SKM-1 treated with dmso at 0.1 percent for 144 hours (cell line): ENCODE measurements around the gene OR6J1.
"Not testable (repeated sequence)": the region's sequence is repeated elsewhere in the genome, so short reads cannot be mapped to it uniquely, and the experiment has no call there.

Experiments used
- DNase-seq: peaks from one replicate; lab custom pipeline; 2025; ENCODE audit not compliant: unreplicated experiment; lab: John Stamatoyannopoulos, UW

The OR6J1 gene

GRCh38 chr14:22651586-22651985 is 7.4 kb upstream of the OR6J1 start:
- DNase-seq, result no peak

- no peak for DNase-seq
These were observed 6.9 kb upstream of the OR6J1 start for GRCh38 chr14:22650960-22651521.

- DNase-seq, result no peak
These were observed 6.0 kb upstream of the OR6J1 start for GRCh38 chr14:22650046-22650739.

- no peak for DNase-seq
These were observed 4.4 kb upstream of the OR6J1 start for GRCh38 chr14:22648506-22648905.

- no peak for DNase-seq
These were observed 2.6 kb upstream of the OR6J1 start for GRCh38 chr14:22646570-22647254.

- no peak for DNase-seq
These were observed 2.3 kb downstream of the OR6J1 start for GRCh38 chr14:22641846-22642245.

- DNase-seq, result no peak
These were observed 4.0 kb downstream of the OR6J1 start for GRCh38 chr14:22640192-22640591.

- DNase-seq, result not testable (repeated sequence)
These were observed 8.2 kb downstream of the OR6J1 start for GRCh38 chr14:22635980-22636379.

GRCh38 chr14:22634233-22634900 is 9.8 kb downstream of the OR6J1 start:
- DNase-seq, result no peak

- DNase-seq, result no peak
These were observed 13.7 kb downstream of the OR6J1 start for GRCh38 chr14:22630486-22630885.

- DNase-seq, result no peak
These were observed 14.1 kb downstream of the OR6J1 start for GRCh38 chr14:22630066-22630465.

GRCh38 chr14:22629361-22629760 is 14.8 kb downstream of the OR6J1 start:
- no peak for DNase-seq

- DNase-seq, result no peak
These were observed 16.5 kb downstream of the OR6J1 start for GRCh38 chr14:22627506-22628263.

GRCh38 chr14:22626590-22626989 is 17.6 kb downstream of the OR6J1 start:
- no peak for DNase-seq

- DNase-seq, result no peak
These were observed 21.1 kb downstream of the OR6J1 start for GRCh38 chr14:22623047-22623446.

- no peak for DNase-seq
These were observed 21.9 kb downstream of the OR6J1 start for GRCh38 chr14:22622255-22622654.

GRCh38 chr14:22615765-22616164 is 28.4 kb downstream of the OR6J1 start:
- DNase-seq, result not testable (repeated sequence)

- DNase-seq, result no peak
These were observed 29.8 kb downstream of the OR6J1 start for GRCh38 chr14:22614240-22614799.

GRCh38 chr14:22613736-22614239 is 30.4 kb downstream of the OR6J1 start:
- DNase-seq, result no peak

GRCh38 chr14:22613106-22613695 is 31.0 kb downstream of the OR6J1 start:
- DNase-seq, result no peak
